Spleen (tissue), 13 donors: ENCODE data around the gene RIC8B. TPM values are rescaled to one million over a fixed set of nuclear protein-coding genes. Genes with fewer than 3 reads are reported as not detected.
"Not testable (repeated sequence)": the region's sequence is repeated elsewhere in the genome, so short reads cannot be mapped to it uniquely, and the experiment has no call there.

Experiments used
- DNase-seq: peaks from one replicate; pipeline ENCODE4 v3.0.0-alpha.2; 2020
- H3K27ac ChIP-seq, 8 donors: fragments of 200-600 bp; sonication (generic) in 7 of 8; 1 replicate in 4 of 8; 2 replicates in 4 of 8; pipeline versions ENCODE4 v1.5.0 to v1.8.0; 2016 to 2021; ENCODE audit warnings: inconsistent platforms in 4 of 8, mild to moderate bottlenecking in 4 of 8, moderate library complexity in 1 of 8
- H3K27me3 ChIP-seq, 7 donors: fragments of 200-600 bp; sonication (generic) in 6 of 7; replicated peaks in 1 of 7; 1 replicate in 4 of 7; 2 replicates in 3 of 7; pipeline versions ENCODE4 v1.5.0 to v1.8.0; 2016 to 2021; ENCODE audit warnings: inconsistent platforms in 3 of 7, mild to moderate bottlenecking in 1 of 7
- H3K36me3 ChIP-seq, 6 donors: fragments of 200-600 bp; sonication (generic) in 5 of 6; 1 replicate in 4 of 6; 2 replicates in 2 of 6; pipeline versions ENCODE4 v1.5.0 to v1.8.0; 2016 to 2021; ENCODE audit warnings: inconsistent platforms in 2 of 6
- H3K4me1 ChIP-seq, 6 donors: fragments of 200-600 bp; sonication (generic) in 5 of 6; 1 replicate in 3 of 6; 2 replicates in 3 of 6; pipeline versions ENCODE4 v1.5.0 to v1.8.0; 2016 to 2021; ENCODE audit warnings: inconsistent platforms in 3 of 6
- H3K4me3 ChIP-seq, 8 donors: fragments of 200-600 bp; sonication (generic) in 7 of 8; 1 replicate in 4 of 8; 2 replicates in 4 of 8; pipeline versions ENCODE4 v1.5.0 to v1.8.0; 2016 to 2021; ENCODE audit warnings: inconsistent platforms in 4 of 8, mild to moderate bottlenecking in 4 of 8, moderate library complexity in 2 of 8
- H3K9me3 ChIP-seq, 8 donors: fragments of 200-600 bp; sonication (generic) in 7 of 8; 1 replicate in 4 of 8; 2 replicates in 4 of 8; pipeline versions ENCODE4 v1.5.0 to v1.8.0; 2016 to 2021; ENCODE audit warnings: inconsistent platforms in 4 of 8
- CTCF ChIP-seq, 11 experiments: fragments of 200-600 bp in 7 of 11; fragments of 450-650 bp in 4 of 11; sonication (generic) in 4 of 11; IDR thresholded peaks in 8 of 11; conservative IDR thresholded peaks in 3 of 11; 1 replicate in 7 of 11; 2 replicates in 4 of 11; pipeline versions ENCODE4 v1.4.0 to v1.8.0; 2016 to 2021; ENCODE audit warnings: antibody characterized with exemption in 11 of 11, inconsistent platforms in 4 of 11, mild to moderate bottlenecking in 1 of 11
- POLR2A ChIP-seq, 3 donors: fragments of 450-650 bp; IDR thresholded peaks; one replicate each; pipeline ENCODE4 v1.5.1; 2017; ENCODE audit warnings: antibody characterized with exemption in 3 of 3, mild to moderate bottlenecking in 1 of 3
- POLR2AphosphoS5 ChIP-seq, 3 donors: sonication (generic); formaldehyde crosslinking; IDR thresholded peaks; one replicate each; pipeline ENCODE4 v1.5.1; 2017; ENCODE audit warnings: antibody characterized with exemption in 3 of 3
- WGBS, 5 donors: extraction: QIAGEN DNeasy Blood & Tissue Kit in 3 of 5; methylation state at CpG; one replicate each; pipeline versions ENCODE4 v1.1.5 to v1.1.7; 2013 to 2018; 5-methylcytosine and 5-hydroxymethylcytosine counted together
- intact Hi-C: fragments of 100-400 bp; cut with DNase I; formaldehyde crosslinking; loops from one replicate; pipeline ENCODE4 v1.15.0; 2023; ENCODE audit warnings: low total_unique reads
- long read RNA-seq, 2 donors: transcript quantifications; one replicate each; lab custom pipeline, GENCODE V29; 2026
- polyA plus RNA-seq, 3 donors: library from polyadenylated mRNA; stranded (reverse); fragments of 200-250 nt; gene quantifications; one replicate each; pipeline ENCODE4 v1.2.1, GENCODE V29; 2013
- total RNA-seq, 7 donors: library from RNA; depleted of rRNA in 3 of 7; stranded (reverse); fragments of >200 nt in 3 of 7; fragmentation: NEBNext Ultra II Directional in 4 of 7; extraction: Animal tissue kit (Norgen Biotek cat#: 25700) in 4 of 7; gene quantifications; one replicate each; pipeline versions ENCODE4 v1.1.0 to v1.2.1, GENCODE V29; 2016 to 2021
- donor health status: healthy with polysubstance abuse.
- donor health status: DM: no; HTN: no; CAD: no; lungs with moderate emphysema.
- donor health status: DM: no; HTN: no; CAD: no.
- donor health status: Bipolar disorder and iron deficiency.
- donor health status: healthy.
- donor health status: DM: no; HTN: no; CAD: no.
- donor health status: DM: yes; HTN: yes; CAD: no.

The RIC8B gene
- total RNA-seq (10 to 100 TPM in 6 of 7 donors, 1 to 10 TPM in 1; 7.9 to 21.3 (median 17.9) TPM), polyA plus RNA-seq (1 to 10 TPM; 1.9 to 3.9 (median 2.4) TPM)
- long read RNA-seq, donor 1, partial matches to known transcripts = 0 of 4 reads
- long read RNA-seq, donor 1, other reads (novel, unspliced or antisense) = 0 of 4 reads
- long read RNA-seq, donor 2, partial matches to known transcripts = 0 of 1 reads
- long read RNA-seq, donor 2, other reads (novel, unspliced or antisense) = 0 of 1 reads

DNA sequence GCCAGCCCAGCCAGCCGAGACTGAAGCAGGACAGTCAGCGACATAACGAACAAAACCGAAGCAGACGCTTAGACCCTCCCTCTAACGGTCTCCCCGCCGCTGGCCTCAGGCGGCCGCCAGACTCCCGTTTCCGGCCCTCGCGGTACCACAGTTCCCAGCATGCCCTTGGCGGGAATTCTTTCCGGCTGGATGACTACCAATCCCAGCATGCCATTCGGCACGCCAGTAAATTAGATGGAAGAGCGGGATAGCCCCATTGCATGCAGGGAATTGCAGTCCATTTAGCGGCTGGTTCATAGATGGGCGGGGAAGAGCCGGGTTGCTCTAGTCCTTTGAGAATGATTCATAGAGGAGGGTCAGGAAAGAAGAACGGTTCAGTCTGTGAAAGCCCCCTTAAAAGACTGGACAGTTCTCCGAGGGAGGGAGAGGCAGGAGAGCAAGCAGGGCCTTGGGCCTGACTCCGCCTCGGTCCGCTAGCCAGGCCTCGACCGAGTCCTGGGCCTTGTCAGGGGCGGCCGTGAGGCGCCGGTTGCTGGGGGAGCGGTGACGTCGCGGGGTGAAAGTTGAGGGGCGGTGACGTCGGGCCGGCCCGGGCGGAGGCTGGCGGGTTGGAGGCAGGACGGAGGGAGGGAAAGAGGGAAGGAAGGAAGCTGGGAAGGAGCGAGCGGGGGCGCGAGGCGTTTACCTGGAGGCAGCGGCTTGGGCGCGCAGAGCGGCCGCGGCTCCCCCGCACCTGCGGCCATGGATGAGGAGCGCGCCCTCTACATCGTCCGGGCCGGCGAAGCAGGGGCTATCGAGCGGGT, at the start of gene RIC8B:
TSS of gene RIC8B (plus strand) at position 678 of the 803 bp plus-strand sequence. CDS start at position 742, 64 bp downstream.
- TF ChIP-seq CTCF (IDR thresholded peaks at IDR 0.05 in 8 of 11, conservative IDR thresholded peaks at IDR 0.05 in 3 of 11) = peak in 1 of 11 experiments; percentile 8
- peak; percentile 88 to 96 (median 95) for TF ChIP-seq POLR2AphosphoS5 (IDR thresholded peaks at IDR 0.05)
- TF ChIP-seq POLR2A (IDR thresholded peaks at IDR 0.05) = peak in 1 of 3 donors; percentile 69
- H3K4me3 ChIP-seq = peak within 1 kb of the TSS; percentile 72 to 94 (median 82)
- H3K27ac ChIP-seq = peak within 1 kb of the TSS; percentile 78 to 93 (median 88)
- H3K36me3 ChIP-seq = no peaks in the 10 kb centered on the region
- H3K4me1 ChIP-seq = peaks cover 4 to 58% (median 28%) of the 10 kb centered on the region in 6 donors
- WGBS, 5 donors = 0 to 1% (median 1%) methylated on average over 57 to 66 of the region's 66 CpGs
- peak; percentile 94 for DNase-seq
- H3K27me3 ChIP-seq = peaks cover 0 to 16% (median 0%) of the 10 kb centered on the region in 7 donors
- no peaks in the 10 kb centered on the region for H3K9me3 ChIP-seq
- intact Hi-C loops = no loop called here

DNA sequence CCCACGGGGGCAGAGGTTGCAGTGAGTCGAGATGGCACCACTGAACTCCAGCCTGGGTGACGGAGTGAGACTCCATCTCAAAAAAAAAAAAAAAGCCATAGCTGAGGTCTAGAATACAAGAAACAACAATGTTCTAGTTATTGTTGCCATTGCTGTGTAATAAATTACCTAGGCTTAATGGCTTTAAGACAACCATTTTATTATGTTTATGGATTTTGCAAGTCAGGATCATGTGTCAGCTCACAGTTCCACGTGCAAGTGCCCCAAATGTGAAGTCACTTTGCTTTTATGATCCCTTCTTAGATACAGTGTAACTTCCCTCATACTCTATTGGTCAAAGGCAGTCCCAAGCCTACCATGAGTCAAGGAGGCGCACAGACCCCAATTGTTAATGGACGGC, 49.5 kb upstream of the RIC8B start:
- no peaks in the 10 kb centered on the region for H3K36me3 ChIP-seq
- intact Hi-C loops = no loop called here
- no peak for DNase-seq
- H3K9me3 ChIP-seq = no peaks in the 10 kb centered on the region
- no peaks in the 10 kb centered on the region for H3K4me1 ChIP-seq
- H3K27ac ChIP-seq = no peak overlapping the region
- 91 to 94% (median 92%) methylated on average over 6 of the region's 6 CpGs for WGBS, 5 donors
- H3K27me3 ChIP-seq = peaks cover 0 to 11% (median 0%) of the 10 kb centered on the region in 7 donors
- no peak for TF ChIP-seq POLR2AphosphoS5 (IDR thresholded peaks at IDR 0.05)
- TF ChIP-seq POLR2A (IDR thresholded peaks at IDR 0.05) = no peak
- TF ChIP-seq CTCF (IDR thresholded peaks at IDR 0.05 in 8 of 11, conservative IDR thresholded peaks at IDR 0.05 in 3 of 11) = no peak
- H3K4me3 ChIP-seq = no peak overlapping the region

DNA sequence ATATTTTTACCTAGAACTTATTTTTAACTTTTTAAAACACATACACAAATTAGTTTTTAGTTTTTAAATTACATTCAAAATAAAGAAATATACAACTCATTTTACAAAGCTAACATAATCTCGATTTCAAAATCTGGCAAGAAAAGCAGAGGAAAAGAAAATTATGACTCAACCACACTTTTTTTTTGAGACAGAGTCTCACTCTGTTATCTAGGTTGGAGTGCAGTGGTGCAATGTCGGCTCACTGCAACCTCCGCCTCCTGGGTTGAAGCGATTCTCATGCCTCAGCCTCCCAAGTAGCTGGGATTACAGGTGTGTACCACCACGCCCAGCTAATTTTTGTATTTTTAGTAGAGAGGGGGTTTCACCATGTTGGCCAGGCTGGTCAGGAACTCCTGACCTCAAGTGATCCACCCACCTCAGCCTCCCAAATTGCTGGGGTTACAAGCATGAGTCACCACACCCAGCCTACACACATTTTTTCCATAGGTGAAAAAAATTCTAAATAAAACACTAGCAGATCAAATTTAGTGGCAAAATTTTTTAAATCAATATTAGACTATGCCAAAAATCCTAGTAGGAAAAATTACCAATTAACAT, 47.8 kb upstream of the RIC8B start:
- H3K9me3 ChIP-seq, DNase-seq, H3K4me1 ChIP-seq, H3K36me3 ChIP-seq, H3K27me3 ChIP-seq, H3K4me3 ChIP-seq, H3K27ac ChIP-seq, intact Hi-C loops: not testable (repeated sequence)
- WGBS, 5 donors = 83 to 91% (median 88%) methylated on average over 5 of the region's 5 CpGs

DNA sequence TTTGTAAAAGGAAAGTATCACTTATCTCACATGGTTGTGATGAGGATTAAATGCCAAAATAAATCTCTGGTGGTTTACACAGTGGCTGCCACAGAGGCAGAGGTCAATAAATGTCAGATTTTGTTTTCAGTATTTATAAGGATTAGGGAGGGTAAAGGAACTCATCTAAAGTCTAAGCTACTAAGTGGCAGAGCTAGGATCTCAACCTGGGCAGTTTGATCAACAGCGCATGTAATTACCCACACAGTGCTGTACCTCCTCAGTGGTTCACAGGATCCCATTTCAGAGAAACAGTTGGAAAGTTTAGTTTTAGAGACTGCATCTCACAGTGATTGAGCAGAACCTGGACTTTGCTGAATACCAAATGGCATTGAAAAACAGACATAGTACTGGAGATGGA, 44.9 kb upstream of the RIC8B start:
- H3K4me3 ChIP-seq = no peak overlapping the region
- 95 to 100% (median 96%) methylated on average over 1 of the region's 1 CpG for WGBS, 5 donors

More for the DNA sequence above, 44.9 kb upstream of the RIC8B start:
- TF ChIP-seq POLR2A (IDR thresholded peaks at IDR 0.05) = no peak
- TF ChIP-seq CTCF (IDR thresholded peaks at IDR 0.05 in 8 of 11, conservative IDR thresholded peaks at IDR 0.05 in 3 of 11) = no peak
- no peak for TF ChIP-seq POLR2AphosphoS5 (IDR thresholded peaks at IDR 0.05)
- DNase-seq = no peak
- intact Hi-C loops = no loop called here
- Histone ChIP-seq H3K36me3 (no peaks in the 10 kb centered on the region), H3K27me3 (no peaks in the 10 kb centered on the region), H3K9me3 (no peaks in the 10 kb centered on the region), H3K27ac (no peak overlapping the region), H3K4me1 (no peaks in the 10 kb centered on the region)
